HG02642 (cell line): ENCODE data around the gene WSCD2.

ENCODE experiments used
- ATAC-seq: cut with Tn5 transposase; IDR thresholded peaks from one replicate; pipeline ENCODE4 v1.9.1; 2021; ENCODE audit warnings: mild to moderate bottlenecking; ENCODE audit not compliant: unreplicated experiment, poor library complexity

Gene WSCD2

GRCh38 chr12:108106599-108106998 is 22.5 kb upstream of the WSCD2 start:
- ATAC-seq, result no peak

- ATAC-seq, result no peak
These were observed 21.8 kb upstream of the WSCD2 start for GRCh38 chr12:108107293-108107692.

- no peak for ATAC-seq
These were observed 19.6 kb upstream of the WSCD2 start for GRCh38 chr12:108109504-108109903.

- ATAC-seq, result no peak
These were observed 19.1 kb upstream of the WSCD2 start for GRCh38 chr12:108109954-108110353.

- ATAC-seq, result no peak
These were observed 18.2 kb upstream of the WSCD2 start for GRCh38 chr12:108110844-108111243.

- ATAC-seq, result no peak
These were observed 16.1 kb upstream of the WSCD2 start for GRCh38 chr12:108112832-108113556.

- ATAC-seq, result no peak
These were observed 13.7 kb upstream of the WSCD2 start for GRCh38 chr12:108115123-108116121.

- no peak for ATAC-seq
These were observed 12.8 kb upstream of the WSCD2 start for GRCh38 chr12:108116254-108116653.

GRCh38 chr12:108116699-108117098 is 12.4 kb upstream of the WSCD2 start:
- ATAC-seq, result no peak

- no peak for ATAC-seq
These were observed 11.8 kb upstream of the WSCD2 start for GRCh38 chr12:108117163-108117849.

- ATAC-seq, result no peak
These were observed 11.2 kb upstream of the WSCD2 start for GRCh38 chr12:108117902-108118301.

- no peak for ATAC-seq
These were observed 9.7 kb upstream of the WSCD2 start for GRCh38 chr12:108119126-108119973.

GRCh38 chr12:108119974-108120862 is 8.9 kb upstream of the WSCD2 start:
- ATAC-seq, result no peak

- no peak for ATAC-seq
These were observed 8.3 kb upstream of the WSCD2 start for GRCh38 chr12:108120863-108121165.

- ATAC-seq, result no peak
These were observed 7.8 kb upstream of the WSCD2 start for GRCh38 chr12:108121320-108121719.

- no peak for ATAC-seq
These were observed 7.2 kb upstream of the WSCD2 start for GRCh38 chr12:108121728-108122471.

- ATAC-seq, result no peak
These were observed 6.4 kb upstream of the WSCD2 start for GRCh38 chr12:108122644-108123043.

GRCh38 chr12:108123402-108123801 is 5.7 kb upstream of the WSCD2 start:
- no peak for ATAC-seq
